GM12891 (cell line): ENCODE data around the gene DOCK6.

Experiments used
- DNase-seq: peaks from one replicate; pipeline ENCODE4 v3.0.0; 2011; ENCODE audit warnings: low spot score; ENCODE audit not compliant: insufficient read length
- FAIRE-seq: peaks from 2 replicates; lab custom pipeline; 2011; peaks lifted over from hg19 to GRCh38; lab: Jason Lieb, UNC
- PAX5 ChIP-seq: IDR thresholded peaks from 2 replicates; pipeline ENCODE4 v1.6.1; 2011; ENCODE audit warnings: low read length, moderate library complexity, mild to moderate bottlenecking; ENCODE audit not compliant: insufficient read depth, severe bottlenecking
- POLR2A ChIP-seq: IDR thresholded peaks from 2 replicates; pipeline ENCODE4 v1.6.1; 2011; ENCODE audit warnings: low read depth, low read length, control low read depth
- POLR2AphosphoS5 ChIP-seq: IDR thresholded peaks from 2 replicates; pipeline ENCODE4 v1.6.1; 2011; ENCODE audit warnings: low read depth, low read length, control low read depth
- POU2F2 ChIP-seq: IDR thresholded peaks from 2 replicates; pipeline ENCODE4 v1.6.1; 2011; ENCODE audit warnings: low read depth, mild to moderate bottlenecking, control low read depth, low read length, moderate library complexity
- SPI1 ChIP-seq: IDR thresholded peaks from 2 replicates; pipeline ENCODE4 v1.6.1; 2011; ENCODE audit warnings: low read depth, low read length, control low read depth
- TAF1 ChIP-seq: IDR thresholded peaks from 2 replicates; pipeline ENCODE4 v1.6.1; 2011; ENCODE audit warnings: low read depth, low read length, control low read depth

Gene DOCK6

GRCh38 chr19:11227195-11227886, 35.0 kb downstream of the DOCK6 start:
- TF ChIP-seq PAX5 (no peak), SPI1 (no peak), POLR2A (no peak), POU2F2 (no peak)
- FAIRE-seq, result no peak
- DNase-seq, result no peak

DNA sequence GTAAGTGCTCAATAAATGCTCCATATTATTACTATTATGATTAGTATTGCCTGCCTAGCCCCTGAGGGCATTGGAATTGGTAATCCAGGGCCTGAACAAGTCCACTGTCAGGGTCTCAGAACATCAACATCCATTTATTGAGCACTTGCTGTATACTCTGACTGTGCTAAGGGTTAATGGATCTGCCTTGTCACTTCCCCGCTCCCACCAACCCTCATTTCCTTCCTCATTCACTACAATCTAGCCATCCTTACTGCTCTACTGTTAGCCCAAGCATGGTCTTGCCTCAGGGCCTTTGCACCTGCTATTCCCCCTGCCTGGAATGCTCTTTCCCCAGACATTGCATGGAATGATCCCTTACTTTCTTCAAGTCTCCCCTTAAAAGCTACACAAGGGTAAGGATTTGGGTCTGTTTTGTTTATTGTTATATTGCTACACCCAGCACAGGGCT, 35.6 kb downstream of the DOCK6 start:
- DNase-seq (no peak), FAIRE-seq (no peak)
- TF ChIP-seq TAF1 (no peak), SPI1 (no peak), PAX5 (no peak), POU2F2 (no peak), POLR2AphosphoS5 (no peak), POLR2A (no peak)

- TF ChIP-seq POU2F2 (no peak), PAX5 (no peak), TAF1 (no peak), POLR2A (no peak), SPI1 (no peak), POLR2AphosphoS5 (no peak)
- no peak for DNase-seq
- no peak for FAIRE-seq
Measured at GRCh38 chr19:11225815-11226214, 36.5 kb downstream of the DOCK6 start.

GRCh38 chr19:11225172-11225571, 37.2 kb downstream of the DOCK6 start:
- no peak for FAIRE-seq
- DNase-seq, result no peak
- TF ChIP-seq POLR2A (no peak), POU2F2 (no peak), TAF1 (no peak), POLR2AphosphoS5 (no peak), SPI1 (no peak), PAX5 (no peak)

- no peak for FAIRE-seq
- no peak for DNase-seq
- TF ChIP-seq PAX5 (no peak), TAF1 (no peak), POU2F2 (no peak), POLR2AphosphoS5 (no peak), POLR2A (no peak), SPI1 (no peak)
Measured at GRCh38 chr19:11224429-11224828, 37.9 kb downstream of the DOCK6 start.

- TF ChIP-seq POU2F2, result no peak
- TF ChIP-seq POLR2AphosphoS5, result no peak
- TF ChIP-seq SPI1, result no peak
- no peak for TF ChIP-seq POLR2A
- TF ChIP-seq PAX5, result no peak
- no peak for TF ChIP-seq TAF1
- FAIRE-seq (no peak), DNase-seq (no peak)
Measured at GRCh38 chr19:11223200-11223599, 39.1 kb downstream of the DOCK6 start.

GRCh38 chr19:11221082-11221598, 41.2 kb downstream of the DOCK6 start:
- no peak for TF ChIP-seq SPI1
- TF ChIP-seq POLR2AphosphoS5, result no peak
- no peak for TF ChIP-seq POLR2A
- TF ChIP-seq POU2F2, result no peak
- TF ChIP-seq PAX5, result no peak
- no peak for TF ChIP-seq TAF1
- no peak for FAIRE-seq

DNA sequence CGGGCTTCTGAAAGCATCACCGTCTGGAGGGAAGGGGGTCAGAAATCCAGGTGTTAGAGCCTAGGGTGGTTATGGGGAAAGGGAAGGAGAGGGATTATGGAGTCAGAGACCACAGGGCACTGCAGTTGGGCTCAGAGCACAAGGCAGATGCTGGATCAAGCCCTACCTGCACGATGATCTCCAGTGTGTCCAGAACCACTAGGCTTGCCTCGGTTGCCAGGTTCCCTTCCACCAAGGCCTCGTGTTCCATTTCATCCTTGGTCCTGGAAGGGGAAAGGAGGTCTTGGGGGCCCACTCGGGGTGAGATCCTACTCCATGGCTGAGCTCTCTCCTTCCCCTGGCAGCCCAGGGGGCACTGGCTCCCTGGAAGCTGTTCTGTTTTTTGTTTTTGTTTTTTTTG, 47.9 kb downstream of the DOCK6 start:
- FAIRE-seq, result no peak
- TF ChIP-seq POU2F2, result no peak
- no peak for DNase-seq

More at GRCh38 chr19:11221082-11221598, 41.2 kb downstream of the DOCK6 start:
- no peak for DNase-seq

DNA sequence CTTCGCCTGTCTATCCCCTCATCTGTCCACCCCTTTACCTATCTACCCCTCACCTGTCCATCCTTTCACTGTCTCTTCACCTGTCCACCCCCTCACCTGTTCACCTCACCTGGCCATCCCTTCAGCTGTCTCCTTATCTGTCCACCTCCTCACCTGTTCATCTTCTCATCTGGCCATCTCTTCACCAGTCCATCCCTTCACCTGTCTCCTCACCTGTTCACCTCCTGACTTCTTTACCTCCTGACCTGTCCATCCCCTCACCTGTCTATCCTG, 51.7 kb downstream of the DOCK6 start:
- FAIRE-seq (no peak), DNase-seq (no peak)
- TF ChIP-seq TAF1, result no peak
- TF ChIP-seq PAX5, result no peak
- no peak for TF ChIP-seq POU2F2
- TF ChIP-seq SPI1, result no peak
- no peak for TF ChIP-seq POLR2A

DNA sequence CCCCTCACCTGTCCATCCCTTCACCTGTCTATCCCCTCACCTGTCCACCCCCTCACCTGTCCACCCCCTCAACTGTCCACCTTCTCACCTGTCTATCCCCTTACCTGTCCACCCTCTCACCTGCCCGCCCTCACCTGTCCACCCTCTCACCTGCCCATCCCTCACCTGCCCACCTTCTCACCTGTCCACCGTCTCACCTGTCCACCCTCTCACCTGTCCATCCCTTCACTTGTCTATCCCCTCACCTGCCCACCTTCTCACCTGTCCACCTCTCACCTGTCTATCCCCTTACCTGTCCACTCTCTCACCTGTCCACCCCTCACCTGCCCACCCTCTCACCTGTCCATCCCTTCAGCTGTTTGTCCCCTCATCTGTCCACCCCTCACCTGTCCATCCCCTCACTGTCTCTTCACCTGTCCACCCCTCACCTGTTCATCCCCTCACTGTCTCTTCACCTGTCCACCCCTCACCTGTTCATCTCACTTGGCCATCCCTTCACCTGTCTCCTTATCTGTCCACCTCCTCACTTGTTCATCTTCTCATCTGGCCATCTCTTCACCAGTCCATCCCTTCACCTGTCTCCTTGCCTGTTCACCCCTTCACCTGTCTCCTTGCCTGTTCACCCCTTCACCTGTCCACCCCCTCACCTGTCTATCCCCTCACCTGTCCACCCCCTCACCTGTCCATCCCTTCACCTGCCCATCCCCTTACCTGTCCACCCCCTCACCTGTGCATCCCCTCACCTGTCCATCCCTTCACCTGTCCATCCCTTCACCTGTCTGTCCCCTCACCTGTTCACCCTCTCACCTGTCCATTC, 52.3 kb downstream of the DOCK6 start:
- DNase-seq (no peak), FAIRE-seq (peak; percentile 47)
- TF ChIP-seq TAF1 (no peak), POLR2AphosphoS5 (no peak), POLR2A (no peak), POU2F2 (no peak), PAX5 (no peak)
